ENCODE measurements around the gene MRPS6.

The MRPS6 gene

DNA sequence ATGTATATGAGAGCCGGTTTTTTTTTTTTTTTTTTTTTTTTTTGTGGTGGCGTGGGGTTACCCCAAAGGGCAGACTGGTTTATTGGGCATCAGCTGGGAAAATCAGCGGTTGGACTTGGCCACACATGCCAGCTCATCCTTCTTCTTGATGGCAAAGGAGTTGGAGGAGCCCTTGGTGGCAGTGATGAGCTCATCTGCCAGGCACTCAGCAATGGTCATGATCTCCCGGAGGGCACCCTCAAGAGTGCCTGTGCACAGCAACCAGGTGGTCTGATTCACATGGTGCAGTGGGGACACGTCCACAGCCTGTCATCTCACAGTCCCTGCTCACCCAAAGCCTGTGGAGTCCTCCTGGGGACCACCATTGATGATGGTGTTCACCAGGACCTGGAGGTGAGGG lies 62.0 kb downstream of the MRPS6 start:
- DNase-seq, result no peak

DNA sequence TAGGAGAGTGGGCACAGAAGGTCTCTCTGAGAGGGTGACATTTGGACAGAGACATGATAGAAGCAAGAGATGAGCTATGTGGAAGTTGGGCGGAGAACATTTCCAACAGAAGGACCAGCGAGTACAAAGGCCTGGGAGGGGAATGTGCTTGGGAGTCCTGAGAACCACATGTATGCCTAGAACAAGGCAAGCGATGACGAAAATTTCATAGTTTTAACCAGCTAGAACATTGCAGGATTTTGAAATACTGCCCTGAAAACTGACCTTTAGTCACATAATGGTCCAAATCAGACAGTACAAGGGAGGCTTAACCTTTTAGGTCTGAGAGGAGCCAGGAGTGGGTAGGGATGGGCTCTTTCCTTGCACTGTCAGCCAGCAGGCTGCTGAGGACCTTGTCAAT lies 68.0 kb downstream of the MRPS6 start:
- DNase-seq, result no peak

- DNase-seq, result no peak
Observed at GRCh38 chr21:34143685-34144182, 70.4 kb downstream of the MRPS6 start.

GRCh38 chr21:34144224-34144623 lies 70.8 kb downstream of the MRPS6 start:
- no peak for DNase-seq

GRCh38 chr21:34147792-34148418 lies 74.5 kb downstream of the MRPS6 start:
- no peak for DNase-seq

- no peak for DNase-seq
Observed at GRCh38 chr21:34148419-34148804, 75.0 kb downstream of the MRPS6 start.

DNA sequence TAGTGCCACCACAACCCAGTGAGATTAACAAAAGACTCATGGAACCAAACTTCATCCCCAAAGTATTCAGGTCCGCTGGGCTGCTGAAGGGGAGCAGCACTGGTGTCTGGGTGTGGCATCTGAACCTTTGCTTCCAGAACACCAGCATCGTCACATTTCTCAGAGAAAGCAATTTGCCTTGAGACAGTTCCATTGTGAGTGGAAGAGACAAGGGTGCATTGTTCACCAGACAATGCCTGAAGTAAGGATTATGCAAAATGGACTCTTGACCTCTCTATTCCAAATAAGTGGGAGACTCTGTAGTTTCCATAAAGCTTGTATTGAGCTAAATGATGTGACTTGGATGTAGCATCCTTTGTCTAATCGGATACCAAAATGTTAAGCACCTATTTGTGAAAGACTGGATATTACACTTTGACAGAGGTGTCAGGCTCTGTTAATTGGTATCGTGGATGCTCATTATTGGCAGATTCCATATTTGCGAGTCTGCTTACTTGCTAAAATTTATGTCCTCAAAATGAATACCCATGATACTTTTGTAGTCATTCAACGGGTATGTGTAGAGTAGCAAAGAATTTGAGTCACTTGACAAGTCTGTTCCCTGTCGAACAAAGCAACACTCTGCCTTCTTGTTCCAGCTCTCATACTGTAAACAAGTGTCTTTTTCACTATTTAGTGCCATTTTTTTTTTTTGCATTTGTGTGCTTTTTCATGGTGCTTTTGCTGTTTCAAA lies 75.6 kb downstream of the MRPS6 start:
- DNase-seq, result no peak

GRCh38 chr21:34152500-34152899 lies 79.1 kb downstream of the MRPS6 start:
- no peak for DNase-seq

DNA sequence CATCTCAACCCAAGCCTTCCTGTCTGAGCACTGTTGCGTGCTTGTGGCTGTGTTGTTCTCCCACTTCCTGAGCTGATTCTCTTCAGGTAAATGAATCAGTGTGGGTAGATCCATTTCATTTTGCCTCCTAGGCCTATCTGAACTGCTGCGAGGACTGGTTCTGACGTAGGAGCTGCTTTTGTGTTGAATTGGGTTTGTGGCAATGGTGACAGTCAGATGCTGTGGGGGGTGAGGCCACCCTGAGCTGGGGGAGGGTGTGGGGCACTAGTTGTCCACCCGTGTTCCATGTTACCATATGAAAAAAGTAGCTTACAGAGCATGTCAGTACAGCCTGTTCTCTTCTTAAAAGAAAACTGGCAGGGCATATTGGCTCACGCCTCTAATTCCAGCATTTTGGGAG lies 81.5 kb downstream of the MRPS6 start:
- no peak for DNase-seq

DNA sequence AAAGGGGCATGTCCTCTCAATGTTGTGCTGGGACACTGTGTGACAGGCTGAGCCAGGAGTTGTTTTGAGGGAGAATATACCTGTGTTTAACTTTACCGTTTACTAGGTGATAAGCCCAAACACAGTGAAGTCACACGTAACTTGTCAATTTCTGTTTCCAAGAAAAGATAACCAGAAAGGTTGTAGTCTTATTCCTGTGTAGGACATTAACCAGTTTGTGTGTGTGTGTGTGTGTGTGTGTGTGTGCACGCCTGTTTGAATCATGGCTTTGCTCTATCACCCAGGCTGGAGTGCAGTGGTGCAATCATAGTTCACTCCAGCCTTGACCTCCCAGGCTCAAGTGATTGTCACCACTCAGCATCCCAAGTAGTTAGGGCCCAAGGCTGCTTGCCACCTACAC lies 83.6 kb downstream of the MRPS6 start:
- no peak for DNase-seq

DNA sequence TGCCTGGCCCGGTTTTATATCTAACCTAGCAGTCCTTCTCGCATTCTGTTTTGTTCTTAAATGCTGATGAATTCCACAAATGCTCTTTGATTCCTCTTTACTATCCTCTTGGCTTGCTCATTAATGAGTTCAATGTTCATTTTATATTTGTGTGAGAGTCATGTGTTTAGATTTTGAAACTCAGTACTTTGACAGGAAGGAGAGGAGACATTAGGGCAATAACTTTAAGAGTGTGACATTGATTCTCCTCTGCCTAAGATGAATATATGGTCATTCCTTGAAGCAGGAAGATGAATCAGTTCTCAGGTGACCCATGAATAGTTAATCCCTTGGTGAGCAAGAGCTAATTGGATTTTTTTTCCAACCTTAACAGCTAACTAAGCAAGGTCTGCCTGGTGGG lies 84.1 kb downstream of the MRPS6 start:
- no peak for DNase-seq

DNA sequence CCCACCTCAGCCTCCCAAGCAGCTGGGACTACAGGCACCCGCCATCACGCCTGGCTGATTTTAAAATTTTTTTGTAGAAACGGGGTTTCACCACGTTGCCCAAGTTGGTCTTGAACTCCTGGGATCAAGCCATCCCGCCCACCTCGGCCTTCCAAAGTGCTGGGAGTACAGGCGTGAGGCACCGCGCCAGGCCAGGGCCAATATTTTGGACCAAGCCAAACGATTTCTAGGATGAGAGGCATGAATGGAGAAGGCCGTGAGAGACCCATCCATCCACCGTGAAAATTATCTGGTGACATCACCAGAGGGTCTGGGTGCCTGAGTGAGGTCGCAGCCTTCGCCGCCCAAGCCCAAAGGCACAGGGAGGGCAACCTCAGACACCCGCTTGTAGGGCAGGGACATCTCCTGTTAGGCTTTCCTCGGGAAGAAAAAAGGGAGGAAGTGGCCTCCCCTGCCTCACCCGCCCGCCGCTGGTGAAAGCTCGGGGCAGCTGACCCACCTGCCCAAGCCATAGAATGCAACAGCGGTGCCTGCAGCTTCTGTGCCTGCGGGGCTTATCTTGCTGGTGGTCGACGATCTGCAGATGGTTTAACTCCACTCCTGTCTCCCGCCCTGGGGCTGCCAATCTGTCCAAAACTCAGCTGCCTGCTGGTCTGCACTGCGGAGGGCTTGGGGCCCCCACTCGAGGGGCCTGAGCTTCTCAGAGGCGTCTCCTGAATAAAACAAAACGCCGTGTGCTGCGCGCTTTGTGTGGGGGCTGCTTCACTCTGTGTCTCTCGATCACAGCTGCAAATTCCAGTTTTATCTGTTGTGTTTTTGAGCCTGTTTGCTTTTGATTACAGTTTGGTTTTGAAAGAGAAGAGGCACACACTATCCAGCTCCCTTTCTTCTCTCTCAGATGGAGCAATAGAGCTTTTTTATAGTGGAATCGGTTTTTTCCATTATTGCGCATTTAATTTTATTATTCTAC lies 85.8 kb downstream of the MRPS6 start:
- DNase-seq, result no peak

DNA sequence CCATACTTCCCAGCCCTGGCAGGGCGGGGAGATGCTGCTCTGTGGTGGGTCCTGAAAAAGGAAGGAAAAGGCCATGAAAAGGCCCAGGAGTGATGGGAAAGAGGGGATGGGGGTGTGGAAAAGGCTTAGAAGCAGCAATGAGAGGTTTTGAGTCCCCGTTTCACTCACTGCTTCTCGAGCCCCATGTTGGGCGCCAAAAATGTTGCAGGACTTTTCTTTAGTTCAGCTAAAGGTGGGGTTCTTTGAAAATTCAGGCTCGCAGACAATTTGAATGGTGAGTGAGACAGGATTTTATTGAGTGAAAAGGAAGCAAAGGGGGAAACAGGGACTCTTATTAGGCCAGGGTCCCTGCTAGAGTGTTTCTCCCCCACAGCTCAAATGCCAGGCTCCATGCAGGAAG lies 93.1 kb downstream of the MRPS6 start:
- no peak for DNase-seq

- no peak for DNase-seq
Observed at GRCh38 chr21:34170886-34171285, 97.5 kb downstream of the MRPS6 start.

DNA sequence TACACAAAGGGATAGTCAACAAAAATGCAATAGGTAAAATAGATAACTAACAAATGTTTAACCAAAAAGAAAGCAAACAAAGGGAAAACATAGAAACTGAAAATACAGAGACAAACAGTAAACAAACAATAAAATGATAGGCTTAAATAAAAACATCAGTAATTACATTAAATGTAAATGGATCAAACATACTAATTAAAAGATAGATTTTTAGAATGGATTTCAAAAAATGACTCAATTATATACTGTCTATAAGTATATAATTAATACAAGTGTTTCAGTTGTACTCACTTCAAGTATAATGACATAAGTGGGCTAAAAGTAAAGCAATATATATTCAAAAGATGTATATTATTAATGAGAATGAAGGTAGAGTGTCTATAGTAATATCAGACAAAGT lies 101.1 kb downstream of the MRPS6 start:
- DNase-seq, result no peak

DNA sequence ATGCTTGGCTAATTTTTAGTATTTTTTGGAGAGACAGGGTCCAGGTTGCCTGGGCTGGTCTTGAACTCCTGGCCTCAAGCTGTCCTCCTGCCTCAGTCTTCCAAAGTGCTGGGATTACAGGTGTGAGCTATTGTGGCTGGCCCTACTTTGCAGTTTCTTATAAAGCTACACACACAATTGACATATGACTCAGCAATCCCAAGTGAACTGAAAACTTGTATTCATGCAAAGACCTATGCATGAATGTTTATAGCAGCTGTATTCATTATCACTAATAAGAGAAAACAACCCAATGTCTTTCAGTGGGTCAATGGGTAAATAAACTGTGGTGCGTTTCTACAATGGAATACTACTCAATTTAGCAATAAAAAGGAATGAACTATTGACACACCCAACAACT lies 103.1 kb downstream of the MRPS6 start:
- no peak for DNase-seq

DNA sequence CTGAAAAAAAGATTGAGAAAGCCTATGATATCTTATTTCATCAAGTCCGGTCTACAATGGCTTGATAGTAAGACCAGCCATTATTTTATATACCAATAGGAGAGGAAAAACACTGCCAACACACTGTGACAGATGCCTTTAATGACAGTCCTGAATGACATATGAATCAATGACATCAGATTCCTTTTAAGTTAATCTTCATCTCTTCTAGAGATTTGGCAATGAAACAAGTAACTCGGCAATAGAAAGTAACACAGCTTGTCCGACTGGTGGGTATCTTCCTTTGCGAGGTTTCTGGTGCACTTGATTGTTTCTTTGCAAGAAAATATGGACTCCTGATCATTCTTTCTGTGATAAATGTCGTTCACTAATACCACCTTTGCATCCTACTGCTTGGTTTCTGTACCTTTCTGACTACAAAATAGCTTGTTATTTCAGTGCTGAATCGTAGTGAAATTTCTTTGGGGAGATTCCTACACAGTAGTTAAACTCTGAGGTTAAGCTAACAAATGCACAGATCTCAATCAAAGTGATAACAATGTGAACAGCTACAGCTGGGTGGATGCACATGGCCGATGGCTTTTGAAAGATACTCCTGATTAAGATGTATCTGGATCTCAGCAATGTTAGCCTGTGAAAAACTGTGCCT lies 104.7 kb downstream of the MRPS6 start:
- no peak for DNase-seq

- no peak for DNase-seq
Observed at GRCh38 chr21:34179204-34179935, 106.0 kb downstream of the MRPS6 start.

DNA sequence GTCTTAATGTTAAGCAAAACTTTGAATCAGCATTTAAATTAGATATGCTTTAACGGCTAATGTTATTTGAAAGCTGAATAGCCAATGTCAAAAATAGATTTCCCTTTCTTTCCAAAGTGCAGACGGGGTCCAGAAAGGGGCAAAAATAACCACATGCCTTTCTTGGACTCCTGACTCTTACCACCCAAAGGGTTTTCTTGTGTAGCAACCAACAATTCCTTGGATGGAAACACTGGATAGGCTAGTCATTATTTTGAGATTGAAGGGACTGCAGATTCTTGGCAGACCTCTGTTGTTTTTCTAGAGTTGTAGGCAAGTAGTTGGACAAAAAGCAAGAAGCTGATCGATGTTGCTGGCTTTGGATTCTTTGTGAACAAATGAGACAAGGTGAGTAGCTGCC lies 107.0 kb downstream of the MRPS6 start:
- no peak for DNase-seq

- no peak for DNase-seq
Observed at GRCh38 chr21:34180826-34181359, 107.5 kb downstream of the MRPS6 start.

GRCh38 chr21:34181431-34182039 lies 108.2 kb downstream of the MRPS6 start:
- DNase-seq, result no peak

GRCh38 chr21:34182436-34182835 lies 109.1 kb downstream of the MRPS6 start:
- no peak for DNase-seq
